Esophagus squamous epithelium (tissue), 4 donors: Measurements from ENCODE around the gene C1orf53.

Source experiments
- POLR2A ChIP-seq, 4 donors: fragments of 450-650 bp; IDR thresholded peaks; one replicate each; pipeline ENCODE4 v1.6.1; 2017; ENCODE audit warnings: antibody characterized with exemption in 4 of 4, mild to moderate bottlenecking in 4 of 4, moderate library complexity in 3 of 4
- TF ChIP-seq, protein P1 (sequence below), 6 experiments: fragments of 450-650 bp in 4 of 6; fragments of 200-600 bp in 2 of 6; sonication (generic) in 2 of 6; IDR thresholded peaks; one replicate each; pipeline ENCODE4 v1.5.1; 2016 to 2019; ENCODE audit warnings: antibody characterized with exemption in 6 of 6, mild to moderate bottlenecking in 4 of 6, moderate library complexity in 4 of 6

DNA sequence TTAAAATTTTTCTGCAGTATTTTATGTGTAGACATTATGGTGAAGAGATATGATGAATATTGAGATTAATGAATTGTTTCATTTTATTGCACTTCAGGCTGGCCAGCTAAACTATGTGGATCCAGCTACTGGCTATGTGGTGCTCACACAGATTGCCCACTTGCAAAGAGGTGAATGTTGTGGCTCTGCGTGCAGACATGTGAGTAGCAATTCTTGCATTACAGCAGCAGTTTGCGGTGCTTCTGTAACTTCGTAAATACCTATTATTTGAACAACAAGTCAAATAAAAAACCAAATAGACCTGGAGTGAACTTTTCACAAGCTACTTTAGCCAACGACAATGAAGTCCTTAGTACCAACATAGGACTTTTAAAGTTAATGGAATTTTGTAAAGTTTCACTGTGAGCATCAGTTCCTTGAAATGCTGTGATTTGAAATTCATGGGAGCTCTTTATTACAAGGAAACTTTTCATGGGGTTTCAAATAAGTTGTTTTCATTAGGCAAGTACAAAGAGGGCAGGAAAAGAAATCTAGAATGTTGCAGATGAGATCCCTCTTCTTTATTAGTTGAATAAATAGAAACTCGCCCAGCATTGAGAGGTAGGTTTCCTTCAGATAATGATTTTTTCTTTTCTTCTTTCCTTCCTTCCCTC is 3.4 kb downstream of the C1orf53 start:
- TF ChIP-seq, protein P1, sequence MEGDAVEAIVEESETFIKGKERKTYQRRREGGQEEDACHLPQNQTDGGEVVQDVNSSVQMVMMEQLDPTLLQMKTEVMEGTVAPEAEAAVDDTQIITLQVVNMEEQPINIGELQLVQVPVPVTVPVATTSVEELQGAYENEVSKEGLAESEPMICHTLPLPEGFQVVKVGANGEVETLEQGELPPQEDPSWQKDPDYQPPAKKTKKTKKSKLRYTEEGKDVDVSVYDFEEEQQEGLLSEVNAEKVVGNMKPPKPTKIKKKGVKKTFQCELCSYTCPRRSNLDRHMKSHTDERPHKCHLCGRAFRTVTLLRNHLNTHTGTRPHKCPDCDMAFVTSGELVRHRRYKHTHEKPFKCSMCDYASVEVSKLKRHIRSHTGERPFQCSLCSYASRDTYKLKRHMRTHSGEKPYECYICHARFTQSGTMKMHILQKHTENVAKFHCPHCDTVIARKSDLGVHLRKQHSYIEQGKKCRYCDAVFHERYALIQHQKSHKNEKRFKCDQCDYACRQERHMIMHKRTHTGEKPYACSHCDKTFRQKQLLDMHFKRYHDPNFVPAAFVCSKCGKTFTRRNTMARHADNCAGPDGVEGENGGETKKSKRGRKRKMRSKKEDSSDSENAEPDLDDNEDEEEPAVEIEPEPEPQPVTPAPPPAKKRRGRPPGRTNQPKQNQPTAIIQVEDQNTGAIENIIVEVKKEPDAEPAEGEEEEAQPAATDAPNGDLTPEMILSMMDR (IDR thresholded peaks at IDR 0.05), result no peak
- no peak for TF ChIP-seq POLR2A (IDR thresholded peaks at IDR 0.05)
